IPS-20b (cell line): ENCODE data around the gene DUSP16.

ENCODE experiments used
- H3K27ac ChIP-seq: one replicate; pipeline ENCODE4 v1.5.1; 2013; ENCODE audit warnings: low read length
- H3K27me3 ChIP-seq: 2 replicates; pipeline ENCODE4 v1.6.1; 2013; ENCODE audit warnings: mild to moderate bottlenecking, low read length, inconsistent platforms; ENCODE audit not compliant: insufficient read depth
- H3K36me3 ChIP-seq: 2 replicates; pipeline ENCODE4 v1.6.1; 2013; ENCODE audit warnings: low read depth, mild to moderate bottlenecking, inconsistent platforms, low read length, moderate library complexity; ENCODE audit not compliant: insufficient read depth
- H3K4me1 ChIP-seq: 2 replicates; pipeline ENCODE4 v1.6.1; 2013; ENCODE audit warnings: mild to moderate bottlenecking, control low read depth, inconsistent platforms, low read length, moderate library complexity; ENCODE audit not compliant: insufficient read depth
- H3K4me3 ChIP-seq: 2 replicates; pipeline ENCODE4 v1.5.1; 2013; ENCODE audit warnings: mild to moderate bottlenecking, low read length, inconsistent platforms
- H3K9ac ChIP-seq: 2 replicates; pipeline ENCODE4 v1.6.1; 2013; ENCODE audit warnings: low read depth, mild to moderate bottlenecking, inconsistent platforms, low read length, moderate library complexity
- H3K9me3 ChIP-seq: 2 replicates; pipeline ENCODE4 v1.6.1; 2013; ENCODE audit warnings: mild to moderate bottlenecking, low read depth, low read length, inconsistent platforms; ENCODE audit not compliant: insufficient read depth

The DUSP16 gene

DNA sequence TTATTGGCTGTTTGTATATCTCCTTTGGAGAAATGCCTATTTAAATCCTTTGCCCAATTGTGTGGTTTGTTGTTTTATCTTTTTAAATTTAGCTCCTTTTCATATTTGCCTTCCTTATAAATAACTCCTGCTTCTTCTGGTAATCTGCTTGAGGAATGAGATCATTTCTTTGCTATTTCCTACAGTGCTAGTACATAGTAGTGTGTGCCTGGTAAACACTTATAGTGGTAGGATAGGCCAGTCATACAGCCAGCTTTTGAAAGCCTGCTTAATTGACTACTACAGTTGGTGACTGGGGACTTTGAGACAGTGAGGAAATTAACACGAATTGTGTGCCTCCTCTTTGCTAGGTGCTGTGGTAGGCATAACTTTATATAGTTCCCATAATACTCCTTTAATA lies 137.0 kb downstream of the DUSP16 start:
- Histone ChIP-seq H3K9ac (no peak overlapping the region), H3K27ac (no peak overlapping the region), H3K9me3 (peaks cover 10% of the 10 kb centered on the region; the same call in 1 of the 2 replicates), H3K4me1 (0 out of 2 replicates have a peak, but pooled peaks cover 3% of the 10 kb centered on the region), H3K27me3 (no peaks in the 10 kb centered on the region), H3K4me3 (no peak overlapping the region), H3K36me3 (no peaks in the 10 kb centered on the region)

DNA sequence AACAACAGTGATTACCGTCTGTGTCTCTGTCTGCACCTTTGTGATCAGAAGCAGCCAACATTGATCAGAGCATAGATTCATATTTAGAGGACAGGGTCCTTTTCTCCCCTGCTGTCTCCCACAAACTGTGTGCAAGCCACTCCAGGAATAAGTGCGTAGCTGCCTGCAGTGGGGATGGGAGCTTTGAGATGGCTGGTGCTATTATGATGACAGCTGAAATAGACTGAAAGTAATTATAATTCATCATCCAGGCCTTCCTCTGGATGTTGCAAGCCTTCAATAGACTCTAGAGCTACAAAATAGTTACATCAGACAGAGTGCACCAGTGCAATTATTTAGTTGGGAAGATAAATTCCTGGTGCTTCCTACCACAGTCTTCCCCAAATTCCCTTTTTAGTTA lies 137.7 kb downstream of the DUSP16 start:
- no peak overlapping the region for H3K9ac ChIP-seq
- H3K36me3 ChIP-seq: no peaks in the 10 kb centered on the region
- no peaks in the 10 kb centered on the region for H3K27me3 ChIP-seq
- no peak overlapping the region for H3K27ac ChIP-seq
- peaks cover 10% of the 10 kb centered on the region; the same call in 1 of the 2 replicates for H3K9me3 ChIP-seq
- 0 out of 2 replicates have a peak, but pooled peaks cover 3% of the 10 kb centered on the region for H3K4me1 ChIP-seq
- no peak overlapping the region for H3K4me3 ChIP-seq
